Measurements from ENCODE around the gene PRKCA.

- TF ChIP-seq FOSL1 (CRISPR knock-in tag; IDR thresholded peaks at IDR 0.05; ENCODE audit: borderline replicate concordance) (no peak), MEF2D (CRISPR knock-in tag; IDR thresholded peaks at IDR 0.05) (no peak), CTCF (CRISPR knock-in tag; IDR thresholded peaks at IDR 0.05) (no peak), SUZ12 (IDR thresholded peaks at IDR 0.05; ENCODE audit: low read depth, low read length) (no peak), PRDM15 (CRISPR knock-in tag; IDR thresholded peaks at IDR 0.05) (no peak), RBM22 (optimal IDR thresholded peaks at IDR 0.05; ENCODE audit: low read length) (no peak), CREB3 (CRISPR knock-in tag; IDR thresholded peaks at IDR 0.05) (no peak), KDM5A (IDR thresholded peaks at IDR 0.05; ENCODE audit: borderline replicate concordance, low read length) (no peak), SP4 (CRISPR knock-in tag; IDR thresholded peaks at IDR 0.05) (no peak), TARDBP (CRISPR knock-in tag; IDR thresholded peaks at IDR 0.05) (no peak), ZNF10 (CRISPR knock-in tag; IDR thresholded peaks at IDR 0.05; ENCODE audit: borderline replicate concordance, low read depth) (no peak), ZNF512B (CRISPR knock-in tag; IDR thresholded peaks at IDR 0.05; ENCODE audit: borderline replicate concordance) (no peak), EP300 (IDR thresholded peaks at IDR 0.05; ENCODE audit: low read depth in 2 of 2, low read length in 2 of 2) (no peak), EP300 (CRISPR knock-in tag; IDR thresholded peaks at IDR 0.05; ENCODE audit: borderline replicate concordance) (no peak)
Observed at GRCh38 chr17:66355510-66355909, 53.1 kb downstream of the PRKCA start.

All from HepG2 (cell line).